Glutamatergic neuron (in vitro differentiated cells): ENCODE measurements around the gene LAMA5. TPM values are rescaled to one million over a fixed set of nuclear protein-coding genes. Genes with fewer than 3 reads are reported as not detected.

ENCODE experiments used
- DNase-seq: peaks from one replicate; pipeline ENCODE4 v3.0.0; 2022
- H3K27ac Mint-ChIP-seq: one replicate; pipeline ENCODE4 v1.8.0; 2020; ENCODE audit warnings: mild to moderate bottlenecking, mixed read lengths, inconsistent platforms; ENCODE audit not compliant: unreplicated experiment
- H3K27me3 Mint-ChIP-seq: one replicate; pipeline ENCODE4 v1.8.0; 2020; ENCODE audit warnings: mild to moderate bottlenecking, moderate library complexity, mixed read lengths, inconsistent platforms; ENCODE audit not compliant: unreplicated experiment
- H3K36me3 Mint-ChIP-seq: one replicate; pipeline ENCODE4 v1.8.0; 2020; ENCODE audit warnings: mild to moderate bottlenecking, mixed read lengths, inconsistent platforms; ENCODE audit not compliant: unreplicated experiment
- H3K4me1 Mint-ChIP-seq: one replicate; pipeline ENCODE4 v1.8.0; 2020; ENCODE audit warnings: mild to moderate bottlenecking, low read depth, mixed read lengths, inconsistent platforms; ENCODE audit not compliant: unreplicated experiment
- H3K4me3 Mint-ChIP-seq: one replicate; pipeline ENCODE4 v1.8.0; 2020; ENCODE audit warnings: mild to moderate bottlenecking, mixed read lengths, inconsistent platforms; ENCODE audit not compliant: unreplicated experiment
- H3K9me3 Mint-ChIP-seq: one replicate; pipeline ENCODE4 v1.8.0; 2020; ENCODE audit warnings: mild to moderate bottlenecking, moderate library complexity, mixed read lengths, inconsistent platforms; ENCODE audit not compliant: unreplicated experiment
- CTCF ChIP-seq: fragments of 200-600 bp; sonication (generic); IDR thresholded peaks from one replicate; pipeline ENCODE4 v1.5.0; 2021; ENCODE audit not compliant: partially characterized antibody, unreplicated experiment
- total RNA-seq: library from RNA; stranded (reverse); fragmentation: NEBNext Ultra II Directional; extraction: Animal tissue kit (Norgen Biotek cat#: 25700); gene quantifications from one replicate; pipeline ENCODE4 v1.2.1, GENCODE V29; 2021; ENCODE audit not compliant: unreplicated experiment

Gene LAMA5
- total RNA-seq, 1 donor from 2014 or later, result 724 TPM

GRCh38 chr20:62350629-62351422 is 16.3 kb downstream of the LAMA5 start:
- H3K27ac Mint-ChIP-seq, result no peak overlapping the region
- H3K36me3 Mint-ChIP-seq, result peaks cover 10% of the 10 kb centered on the region
- H3K9me3 Mint-ChIP-seq, result peaks cover 10% of the 10 kb centered on the region
- peaks cover 12% of the 10 kb centered on the region for H3K27me3 Mint-ChIP-seq
- H3K4me3 Mint-ChIP-seq, result no peak overlapping the region
- DNase-seq, result peak; percentile 11
- peaks cover 5% of the 10 kb centered on the region for H3K4me1 Mint-ChIP-seq
- no peak for TF ChIP-seq CTCF

- H3K4me3 Mint-ChIP-seq, result no peak overlapping the region
- no peak for TF ChIP-seq CTCF
- peaks cover 11% of the 10 kb centered on the region for H3K9me3 Mint-ChIP-seq
- H3K27me3 Mint-ChIP-seq, result peaks cover 15% of the 10 kb centered on the region
- no peak overlapping the region for H3K27ac Mint-ChIP-seq
- H3K4me1 Mint-ChIP-seq, result peaks cover 10% of the 10 kb centered on the region
- peaks cover 10% of the 10 kb centered on the region for H3K36me3 Mint-ChIP-seq
- peak; percentile 14 for DNase-seq
Measured at GRCh38 chr20:62350098-62350628, 16.9 kb downstream of the LAMA5 start.

GRCh38 chr20:62349556-62350097 is 17.5 kb downstream of the LAMA5 start:
- H3K4me1 Mint-ChIP-seq, result peaks cover 10% of the 10 kb centered on the region
- DNase-seq, result peak; percentile 21
- TF ChIP-seq CTCF, result no peak
- peak overlapping the region; percentile 20 for H3K4me3 Mint-ChIP-seq
- H3K27me3 Mint-ChIP-seq, result peaks cover 15% of the 10 kb centered on the region
- H3K9me3 Mint-ChIP-seq, result peaks cover 12% of the 10 kb centered on the region
- no peak overlapping the region for H3K27ac Mint-ChIP-seq
- peaks cover 10% of the 10 kb centered on the region for H3K36me3 Mint-ChIP-seq

- Mint-ChIP-seq H3K27ac (no peak overlapping the region), H3K4me1 (peaks cover 9% of the 10 kb centered on the region), H3K36me3 (peaks cover 10% of the 10 kb centered on the region)
Measured at GRCh38 chr20:62348604-62349003, 18.5 kb downstream of the LAMA5 start.

More at GRCh38 chr20:62348604-62349003, 18.5 kb downstream of the LAMA5 start:
- peak overlapping the region; percentile 2 for H3K4me3 Mint-ChIP-seq
- peaks cover 15% of the 10 kb centered on the region for H3K27me3 Mint-ChIP-seq
- no peak for TF ChIP-seq CTCF
- H3K9me3 Mint-ChIP-seq, result peaks cover 13% of the 10 kb centered on the region
- no peak for DNase-seq
